GM21360 (cell line): ENCODE data around the gene VPS13A.

ENCODE experiments used
- ATAC-seq: cut with Tn5 transposase; IDR thresholded peaks from one replicate; pipeline ENCODE4 v1.9.1; 2021; ENCODE audit warnings: mild to moderate bottlenecking, moderate library complexity; ENCODE audit not compliant: unreplicated experiment

Gene VPS13A

GRCh38 chr9:77454663-77455062 lies 277.3 kb downstream of the VPS13A start:
- ATAC-seq: no peak

DNA sequence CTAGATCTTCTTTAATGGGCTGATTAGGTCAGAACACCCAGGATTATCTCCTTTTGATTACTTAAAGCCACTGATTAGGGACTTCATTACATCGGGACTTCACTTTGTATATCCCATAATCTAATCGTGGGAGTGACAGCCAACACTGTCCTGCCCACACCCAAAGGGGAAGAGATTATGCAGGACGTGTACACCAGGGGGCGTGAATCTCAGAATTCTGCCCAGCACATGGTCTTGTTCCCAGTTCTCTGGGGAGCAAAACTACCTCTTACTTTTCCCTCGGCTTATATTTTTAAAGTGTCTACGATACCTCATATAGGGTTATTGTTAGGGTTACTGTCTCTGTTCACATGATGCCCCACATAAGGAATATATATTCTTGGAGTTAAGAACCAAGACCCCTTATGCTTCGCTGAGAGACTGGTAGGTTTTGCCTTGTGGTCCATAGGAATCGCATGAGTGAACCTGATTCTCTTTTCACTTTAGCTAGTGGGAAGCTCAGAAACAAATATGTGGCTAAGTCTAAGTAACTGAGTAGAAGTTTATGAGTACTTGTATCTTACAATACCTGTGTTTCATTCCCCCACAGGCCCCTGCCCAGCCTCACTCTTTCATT lies 278.1 kb downstream of the VPS13A start:
- peak; percentile 48 for ATAC-seq

GRCh38 chr9:77456829-77457437 lies 279.6 kb downstream of the VPS13A start:
- ATAC-seq: peak; percentile 70

DNA sequence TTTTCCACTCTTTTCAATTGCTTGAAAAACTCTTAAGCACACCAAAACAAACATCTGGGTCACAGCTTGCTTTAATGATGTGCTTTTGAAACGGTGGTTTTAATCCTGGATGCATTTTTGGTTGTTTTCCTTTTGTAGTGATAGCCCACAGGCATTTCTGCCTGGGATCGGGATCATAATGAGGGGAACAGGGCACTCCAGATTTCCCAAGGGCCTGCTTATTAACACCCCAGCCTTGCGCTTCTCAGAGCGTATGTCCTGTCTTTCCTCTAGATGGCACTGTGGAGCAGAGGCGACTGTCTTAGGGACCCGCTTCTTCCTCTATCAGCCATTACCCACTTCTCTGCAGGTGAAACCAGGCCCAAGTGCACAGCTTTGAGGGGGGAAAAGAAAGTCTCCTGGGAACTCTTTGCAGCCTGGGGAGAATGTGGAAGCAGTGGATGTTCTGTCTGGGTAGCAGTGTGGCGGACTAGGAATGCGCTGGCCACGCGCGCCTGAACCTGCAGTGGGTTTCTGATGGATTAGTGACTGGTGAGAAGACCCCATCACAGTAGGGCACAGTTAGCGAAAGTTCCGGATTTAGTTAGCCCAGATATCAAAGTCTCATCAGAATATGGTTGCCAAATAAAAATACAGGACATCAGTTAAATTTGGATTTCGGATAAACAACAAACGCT lies 280.7 kb downstream of the VPS13A start:
- ATAC-seq: peak; percentile 78

DNA sequence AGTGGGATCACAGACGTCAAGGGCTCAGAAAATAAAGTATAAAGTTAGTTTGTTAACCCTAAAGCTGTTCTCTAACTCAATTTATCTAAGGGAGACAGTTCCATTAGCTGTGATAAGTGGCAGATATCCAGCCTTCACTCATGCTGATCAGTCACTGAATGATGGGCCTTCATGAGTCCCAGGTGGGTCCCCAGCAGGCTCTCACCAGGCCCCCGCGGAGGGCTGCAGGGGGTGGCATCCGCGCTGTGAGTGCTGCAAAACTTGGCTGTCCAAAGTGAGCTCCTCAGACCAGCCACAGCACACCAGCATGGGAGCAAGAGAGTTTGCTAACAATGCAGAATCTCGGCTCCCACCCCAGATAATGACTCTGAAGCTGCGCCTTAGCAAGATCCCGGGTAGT lies 283.6 kb downstream of the VPS13A start:
- ATAC-seq: no peak

GRCh38 chr9:77462066-77462465 lies 284.7 kb downstream of the VPS13A start:
- ATAC-seq: no peak

DNA sequence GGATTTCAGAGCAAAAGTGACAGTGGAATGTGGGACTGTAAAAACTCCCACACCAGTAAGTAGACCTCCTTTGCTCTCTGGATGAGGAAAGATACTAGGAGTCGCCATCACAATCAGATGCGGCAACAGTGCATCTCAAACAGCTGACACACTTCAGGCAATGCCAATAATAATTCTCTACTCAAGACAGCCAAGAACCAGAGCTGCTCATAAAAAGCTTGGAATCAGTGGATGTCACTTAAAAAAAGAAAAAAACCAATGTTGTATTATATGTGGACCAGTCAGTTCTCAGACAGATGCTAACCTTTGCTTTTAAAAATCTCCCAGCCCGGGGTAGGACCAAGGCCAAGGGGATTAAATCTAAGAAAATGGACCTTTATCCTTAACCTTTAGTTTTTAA lies 285.8 kb downstream of the VPS13A start:
- no peak for ATAC-seq

DNA sequence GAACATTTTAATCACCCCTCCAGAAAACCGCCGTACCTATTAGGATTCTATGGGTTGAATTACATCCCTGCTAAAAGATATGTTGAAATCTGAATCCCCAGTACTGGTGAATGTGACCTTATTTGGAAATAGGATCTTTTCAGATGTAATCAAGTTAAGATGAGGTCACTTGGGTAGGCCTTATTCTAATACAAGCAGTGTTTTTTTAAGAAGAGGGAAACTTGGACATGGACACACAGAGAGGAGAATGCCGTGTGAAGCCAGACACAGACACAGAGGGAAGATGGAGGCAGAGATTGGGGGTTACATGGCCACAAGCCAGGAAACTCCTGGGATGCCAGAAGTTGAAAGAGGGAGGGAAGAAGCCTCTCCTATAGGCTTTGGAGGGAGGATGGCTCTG lies 287.3 kb downstream of the VPS13A start:
- ATAC-seq: no peak

GRCh38 chr9:77469515-77470231 lies 292.3 kb downstream of the VPS13A start:
- no peak for ATAC-seq
